ENCODE results near the gene LDLRAD3.

DNA sequence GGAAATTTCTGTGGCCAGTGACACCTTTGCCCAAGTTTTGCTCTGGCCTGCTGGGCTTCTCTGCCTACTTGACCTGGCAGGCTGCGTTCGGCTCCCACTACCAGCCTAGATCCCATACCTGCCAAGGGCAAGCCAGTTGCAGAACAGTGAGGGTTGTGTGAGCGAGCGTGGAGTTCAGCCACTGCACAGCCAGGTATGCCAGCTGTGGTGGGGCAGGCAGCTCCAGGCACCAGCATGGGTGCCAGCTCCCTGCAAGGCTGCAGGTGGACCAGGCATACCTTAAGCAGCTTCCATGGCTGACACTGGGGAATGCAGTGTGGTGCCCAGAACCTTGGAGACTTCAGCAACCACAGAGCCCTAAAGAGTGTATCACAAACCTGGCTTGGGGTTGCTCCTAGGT, 133.5 kb downstream of the LDLRAD3 start:
- TF ChIP-seq, protein P1, sequence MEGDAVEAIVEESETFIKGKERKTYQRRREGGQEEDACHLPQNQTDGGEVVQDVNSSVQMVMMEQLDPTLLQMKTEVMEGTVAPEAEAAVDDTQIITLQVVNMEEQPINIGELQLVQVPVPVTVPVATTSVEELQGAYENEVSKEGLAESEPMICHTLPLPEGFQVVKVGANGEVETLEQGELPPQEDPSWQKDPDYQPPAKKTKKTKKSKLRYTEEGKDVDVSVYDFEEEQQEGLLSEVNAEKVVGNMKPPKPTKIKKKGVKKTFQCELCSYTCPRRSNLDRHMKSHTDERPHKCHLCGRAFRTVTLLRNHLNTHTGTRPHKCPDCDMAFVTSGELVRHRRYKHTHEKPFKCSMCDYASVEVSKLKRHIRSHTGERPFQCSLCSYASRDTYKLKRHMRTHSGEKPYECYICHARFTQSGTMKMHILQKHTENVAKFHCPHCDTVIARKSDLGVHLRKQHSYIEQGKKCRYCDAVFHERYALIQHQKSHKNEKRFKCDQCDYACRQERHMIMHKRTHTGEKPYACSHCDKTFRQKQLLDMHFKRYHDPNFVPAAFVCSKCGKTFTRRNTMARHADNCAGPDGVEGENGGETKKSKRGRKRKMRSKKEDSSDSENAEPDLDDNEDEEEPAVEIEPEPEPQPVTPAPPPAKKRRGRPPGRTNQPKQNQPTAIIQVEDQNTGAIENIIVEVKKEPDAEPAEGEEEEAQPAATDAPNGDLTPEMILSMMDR (IDR thresholded peaks at IDR 0.05; ENCODE audit: low read depth, low read length) = no peak
- TF ChIP-seq EZH2phosphoT487 (IDR thresholded peaks at IDR 0.05; ENCODE audit: low read depth) = no peak
